Activated CD4-positive, alpha-beta T cell treated with anti-CD3 and anti-CD28 coated beads, Interleukin-10, Interleukin-2, amounts not matched to agents 100 ng/mL and 50 ng/mL, durations not matched to agents 16 hours and 8 hours (primary cell): ENCODE results near the gene DDIAS.
"Not testable (repeated sequence)": the region's sequence is repeated elsewhere in the genome, so short reads cannot be mapped to it uniquely, and the experiment has no call there.

Experiments
- DNase-seq: peaks from one replicate; pipeline ENCODE4 v3.0.0-alpha.2; 2020

The DDIAS gene, protein sequence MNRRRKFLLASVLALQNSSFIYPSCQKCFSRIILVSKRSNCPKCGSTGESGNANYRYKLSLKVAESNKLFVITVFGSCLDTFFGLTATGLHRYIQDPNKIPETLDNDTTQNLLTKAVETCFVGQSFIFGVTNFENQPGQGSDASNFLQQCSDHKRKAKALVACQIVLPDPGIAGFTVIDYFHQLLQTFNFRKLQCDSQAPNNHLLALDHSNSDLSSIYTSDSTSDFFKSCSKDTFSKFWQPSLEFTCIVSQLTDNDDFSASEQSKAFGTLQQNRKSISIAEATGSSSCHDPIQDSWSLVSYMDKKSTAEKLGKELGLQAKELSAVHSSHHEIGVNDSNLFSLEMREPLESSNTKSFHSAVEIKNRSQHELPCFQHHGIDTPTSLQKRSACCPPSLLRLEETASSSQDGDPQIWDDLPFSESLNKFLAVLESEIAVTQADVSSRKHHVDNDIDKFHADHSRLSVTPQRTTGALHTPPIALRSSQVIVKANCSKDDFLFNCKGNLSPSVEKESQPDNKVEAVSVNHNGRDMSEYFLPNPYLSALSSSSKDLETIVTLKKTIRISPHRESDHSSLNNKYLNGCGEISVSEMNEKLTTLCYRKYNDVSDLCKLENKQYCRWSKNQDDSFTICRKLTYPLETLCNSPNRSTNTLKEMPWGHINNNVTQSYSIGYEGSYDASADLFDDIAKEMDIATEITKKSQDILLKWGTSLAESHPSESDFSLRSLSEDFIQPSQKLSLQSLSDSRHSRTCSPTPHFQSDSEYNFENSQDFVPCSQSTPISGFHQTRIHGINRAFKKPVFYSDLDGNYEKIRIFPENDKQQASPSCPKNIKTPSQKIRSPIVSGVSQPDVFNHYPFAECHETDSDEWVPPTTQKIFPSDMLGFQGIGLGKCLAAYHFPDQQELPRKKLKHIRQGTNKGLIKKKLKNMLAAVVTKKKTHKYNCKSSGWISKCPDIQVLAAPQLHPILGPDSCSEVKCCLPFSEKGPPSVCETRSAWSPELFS

GRCh38 chr11:82901165-82901921 is at the start of gene DDIAS:
Gene DDIAS (plus strand): TSS chr11:82901736. CDS start chr11:82914739, 13,003 bp downstream.
- peak; percentile 97 for DNase-seq

DNA sequence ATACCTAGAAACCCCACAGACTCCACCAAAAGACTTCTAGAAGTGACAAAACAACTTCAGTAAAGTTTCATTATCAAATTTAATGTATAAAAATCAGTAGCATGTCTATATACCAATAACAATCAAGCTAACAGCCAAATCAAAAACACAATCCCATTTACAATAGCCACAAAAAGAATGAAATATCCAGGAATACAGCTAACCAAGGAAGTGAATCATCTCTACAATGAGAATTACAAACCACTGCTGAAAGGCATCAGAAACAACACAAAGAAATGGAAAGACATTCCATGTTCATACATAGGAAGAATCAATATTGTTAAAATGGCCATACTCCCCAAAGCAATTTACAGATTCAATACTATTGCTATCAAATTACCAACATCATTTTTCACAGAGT is 47.3 kb upstream of the DDIAS start:
- no peak for DNase-seq

DNA sequence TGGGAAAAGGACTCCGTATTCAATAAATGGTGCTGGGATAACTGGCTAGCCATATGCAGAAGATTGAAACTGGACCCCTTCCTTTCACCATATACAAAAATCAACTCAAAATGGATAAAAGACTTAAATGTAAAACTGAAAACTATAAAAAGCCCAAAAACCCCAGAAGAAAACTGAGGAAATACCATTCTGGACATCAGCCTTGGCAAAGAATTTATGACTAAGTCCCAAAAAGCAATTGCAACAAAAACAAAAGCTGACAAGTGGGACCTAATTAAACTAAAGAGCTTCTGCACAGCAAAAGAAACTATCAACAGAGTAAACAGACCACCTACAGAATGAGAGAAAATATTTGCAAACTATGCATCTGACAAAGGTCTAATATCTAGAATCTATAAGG is 46.6 kb upstream of the DDIAS start:
- not testable (repeated sequence) for DNase-seq

DNA sequence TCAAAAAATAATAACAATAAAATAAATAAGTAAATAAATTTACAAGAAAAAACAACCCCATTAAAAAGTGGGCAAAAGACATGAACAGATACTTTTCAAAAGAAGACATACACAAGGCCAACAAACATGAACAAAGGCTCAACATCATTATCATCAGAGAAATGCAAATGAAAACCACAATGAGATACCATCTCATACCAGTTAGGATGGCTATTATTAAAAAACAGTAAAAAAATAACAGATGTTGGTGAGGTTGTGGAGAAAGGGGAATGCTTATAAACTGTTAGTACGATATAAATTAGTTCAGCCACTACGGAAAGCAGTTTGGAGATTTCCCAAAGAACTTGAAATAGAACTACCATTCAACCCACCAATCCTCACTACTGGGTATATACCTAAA is 45.9 kb upstream of the DDIAS start:
- no peak for DNase-seq

DNA sequence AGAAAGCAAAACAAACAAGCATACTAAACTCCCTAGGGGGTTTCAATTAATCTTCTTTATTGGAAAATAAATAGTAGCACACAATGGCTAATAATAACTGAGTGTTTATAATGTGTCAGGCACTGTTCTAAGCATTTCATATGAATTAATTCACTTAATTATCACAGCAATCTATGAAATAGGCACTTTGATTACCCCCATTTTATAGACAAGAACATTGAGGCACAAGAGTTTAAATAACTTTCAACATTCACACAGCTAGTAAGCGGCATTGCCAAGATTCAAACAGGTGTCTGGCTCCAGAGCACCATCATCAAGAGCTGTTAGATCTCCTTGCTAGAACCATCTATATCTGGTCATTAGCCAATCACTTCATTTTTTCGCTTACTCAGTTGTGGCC is 44.4 kb upstream of the DDIAS start:
- DNase-seq: no peak

GRCh38 chr11:82858133-82858532 is 43.4 kb upstream of the DDIAS start:
- no peak for DNase-seq

- DNase-seq: no peak
Measured at GRCh38 chr11:82858556-82859091, 42.9 kb upstream of the DDIAS start.

DNA sequence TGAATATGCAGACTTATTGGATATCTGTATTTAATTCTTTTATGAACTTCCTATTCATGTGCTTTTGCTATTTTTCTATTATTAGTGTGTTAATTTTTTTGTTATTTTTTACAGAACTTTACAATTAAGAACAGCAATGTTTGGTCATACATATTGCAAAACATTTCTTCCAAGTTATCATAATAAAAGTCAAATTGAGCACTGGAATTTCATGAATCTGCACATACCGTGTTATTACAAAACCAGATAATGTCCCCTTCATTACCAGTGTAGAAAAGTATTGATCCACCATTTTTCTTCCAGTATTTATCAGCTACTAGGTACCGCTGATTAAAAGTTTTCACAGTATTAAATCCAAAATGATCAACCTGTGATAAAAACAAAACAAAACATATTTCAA is 41.8 kb upstream of the DDIAS start:
- DNase-seq: no peak

DNA sequence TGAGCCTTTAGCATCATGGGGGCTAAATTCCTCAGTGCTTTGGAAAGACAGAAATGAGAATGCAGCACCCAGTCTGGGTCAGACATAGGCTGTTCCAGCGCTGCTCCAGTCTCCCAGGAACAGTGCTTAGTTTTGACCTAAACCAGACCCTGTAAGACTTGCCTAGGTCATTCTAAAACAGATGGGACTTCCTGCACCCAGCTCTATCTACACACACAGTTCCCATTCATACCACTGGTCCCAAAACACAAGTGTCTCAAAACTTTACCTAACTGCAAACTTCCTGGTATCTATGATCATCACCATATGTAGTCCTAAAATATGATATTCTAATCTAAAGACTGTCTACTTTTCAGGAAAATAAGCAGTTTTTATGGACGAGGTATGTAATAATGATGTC is 39.2 kb upstream of the DDIAS start:
- DNase-seq: no peak

GRCh38 chr11:82863209-82863608 is 38.3 kb upstream of the DDIAS start:
- no peak for DNase-seq

DNA sequence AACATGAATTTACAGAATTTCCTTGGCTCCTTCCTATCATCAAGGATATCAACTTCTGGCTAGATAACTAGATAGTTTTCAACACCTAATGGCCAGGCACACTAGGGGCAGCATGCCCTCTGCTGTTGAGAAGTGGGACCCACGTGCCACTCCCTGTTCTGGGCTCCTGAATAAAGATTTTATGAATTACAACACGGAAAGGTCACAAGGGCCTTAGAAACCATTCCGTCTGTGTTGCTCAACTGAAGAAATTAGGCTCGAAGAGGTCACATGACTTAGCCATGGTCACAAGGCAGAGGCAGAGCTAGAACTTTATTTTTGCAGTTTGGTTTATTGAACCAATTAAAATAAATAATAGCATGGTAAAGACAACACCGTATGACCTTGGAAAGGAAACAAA is 37.3 kb upstream of the DDIAS start:
- DNase-seq: peak; percentile 13

- no peak for DNase-seq
Measured at GRCh38 chr11:82865841-82866240, 35.7 kb upstream of the DDIAS start.

DNA sequence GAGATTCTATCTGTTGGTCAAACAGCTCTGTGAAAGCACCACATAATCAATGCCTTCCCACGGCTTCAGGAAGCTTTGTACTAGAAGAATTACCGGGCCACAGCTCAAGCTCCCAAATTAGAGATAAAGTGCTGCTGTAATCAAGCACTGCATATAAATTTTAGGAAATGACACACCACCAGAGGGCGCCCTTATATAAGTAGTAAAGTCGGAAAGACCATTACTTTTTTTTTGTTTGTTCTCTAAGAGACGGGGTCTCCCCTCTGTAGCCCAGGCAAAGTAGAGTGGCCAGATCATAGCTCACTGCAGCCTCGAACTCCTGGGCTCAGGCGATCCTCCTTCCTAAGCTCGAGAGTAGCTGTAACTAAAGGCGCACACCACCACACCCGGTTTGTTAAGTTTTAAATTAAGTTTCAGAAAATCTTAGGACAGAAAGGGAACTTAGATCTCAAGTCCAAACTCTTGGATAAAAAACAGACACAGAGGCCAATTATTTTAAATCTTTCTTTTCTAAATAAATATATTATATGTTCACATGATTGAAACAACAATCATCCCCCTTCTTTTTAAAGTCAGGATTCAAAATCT is 33.9 kb upstream of the DDIAS start:
- DNase-seq: peak; percentile 78

- no peak for DNase-seq
Measured at GRCh38 chr11:82869657-82870056, 31.9 kb upstream of the DDIAS start.

DNA sequence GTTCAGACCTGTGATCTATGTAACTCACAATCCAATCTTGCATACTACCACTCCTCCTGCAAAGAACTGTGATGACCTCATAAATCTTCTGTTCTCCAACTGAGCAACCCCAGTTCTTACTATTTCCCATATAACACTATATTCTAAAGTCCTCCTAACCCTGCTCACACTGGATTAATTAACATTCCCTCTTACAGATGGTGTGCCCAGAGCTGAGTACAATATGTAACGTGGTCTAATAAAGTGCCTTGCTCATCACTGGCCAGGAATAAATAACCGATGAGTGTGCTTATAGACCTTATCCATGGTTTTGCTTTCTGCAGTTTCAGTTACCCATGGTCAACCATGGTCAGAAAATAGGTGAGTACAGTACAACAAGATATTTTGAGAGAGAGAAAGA is 29.9 kb upstream of the DDIAS start:
- DNase-seq: no peak

- DNase-seq: no peak
Measured at GRCh38 chr11:82872377-82873150, 29.0 kb upstream of the DDIAS start.

GRCh38 chr11:82873919-82874333 is 27.6 kb upstream of the DDIAS start:
- peak; percentile 11 for DNase-seq

- no peak for DNase-seq
Measured at GRCh38 chr11:82874646-82875523, 26.7 kb upstream of the DDIAS start.

GRCh38 chr11:82883853-82884252 is 17.7 kb upstream of the DDIAS start:
- no peak for DNase-seq
